DMS 273 treated with DMSO at 0.1 percent for 48 hours (cell line): ENCODE data around the gene DNAI1.
A peak's percentile ranks its signal among the peaks of the same experiment; 100 is the strongest.

Source experiments
- DNase-seq: peaks from one replicate; lab custom pipeline; 2025; lab: John Stamatoyannopoulos, UW

The DNAI1 gene

DNA sequence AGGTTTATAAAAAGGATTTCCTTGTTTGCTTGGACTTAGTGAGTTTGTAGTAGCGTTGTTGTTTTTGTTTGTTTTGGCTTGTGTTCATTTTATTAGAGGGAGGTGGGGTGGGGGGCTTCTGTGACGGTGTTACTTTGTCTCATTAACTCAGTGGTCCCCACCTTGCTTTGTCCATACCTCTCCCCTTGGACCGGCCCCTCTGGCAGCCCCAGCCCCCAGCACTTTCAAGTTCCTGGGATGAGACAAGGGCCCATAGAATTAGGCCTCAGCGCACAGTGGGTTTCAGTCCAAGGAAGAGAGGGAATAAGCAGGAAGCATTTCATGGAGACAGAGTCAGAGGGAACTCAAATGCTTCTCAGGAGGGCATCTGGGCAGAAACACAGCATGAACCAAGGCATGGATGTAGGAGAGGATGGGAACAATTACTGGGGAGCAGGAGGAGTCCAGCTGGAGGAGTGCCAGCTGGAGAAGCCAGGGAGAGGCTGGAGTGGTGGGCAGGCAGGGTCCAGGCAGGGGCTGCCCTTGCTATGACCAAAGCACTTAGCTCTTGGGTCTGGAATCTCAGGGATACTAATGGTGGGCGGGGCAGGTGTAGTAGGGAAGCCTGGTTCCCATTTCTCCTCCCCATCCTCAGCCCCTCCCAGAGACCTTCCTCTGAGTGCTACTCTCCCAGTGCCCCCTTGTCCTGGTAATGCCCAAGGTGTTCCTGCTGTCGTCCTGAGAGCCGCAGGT, 87.7 kb downstream of the DNAI1 start:
- no peak for DNase-seq

DNA sequence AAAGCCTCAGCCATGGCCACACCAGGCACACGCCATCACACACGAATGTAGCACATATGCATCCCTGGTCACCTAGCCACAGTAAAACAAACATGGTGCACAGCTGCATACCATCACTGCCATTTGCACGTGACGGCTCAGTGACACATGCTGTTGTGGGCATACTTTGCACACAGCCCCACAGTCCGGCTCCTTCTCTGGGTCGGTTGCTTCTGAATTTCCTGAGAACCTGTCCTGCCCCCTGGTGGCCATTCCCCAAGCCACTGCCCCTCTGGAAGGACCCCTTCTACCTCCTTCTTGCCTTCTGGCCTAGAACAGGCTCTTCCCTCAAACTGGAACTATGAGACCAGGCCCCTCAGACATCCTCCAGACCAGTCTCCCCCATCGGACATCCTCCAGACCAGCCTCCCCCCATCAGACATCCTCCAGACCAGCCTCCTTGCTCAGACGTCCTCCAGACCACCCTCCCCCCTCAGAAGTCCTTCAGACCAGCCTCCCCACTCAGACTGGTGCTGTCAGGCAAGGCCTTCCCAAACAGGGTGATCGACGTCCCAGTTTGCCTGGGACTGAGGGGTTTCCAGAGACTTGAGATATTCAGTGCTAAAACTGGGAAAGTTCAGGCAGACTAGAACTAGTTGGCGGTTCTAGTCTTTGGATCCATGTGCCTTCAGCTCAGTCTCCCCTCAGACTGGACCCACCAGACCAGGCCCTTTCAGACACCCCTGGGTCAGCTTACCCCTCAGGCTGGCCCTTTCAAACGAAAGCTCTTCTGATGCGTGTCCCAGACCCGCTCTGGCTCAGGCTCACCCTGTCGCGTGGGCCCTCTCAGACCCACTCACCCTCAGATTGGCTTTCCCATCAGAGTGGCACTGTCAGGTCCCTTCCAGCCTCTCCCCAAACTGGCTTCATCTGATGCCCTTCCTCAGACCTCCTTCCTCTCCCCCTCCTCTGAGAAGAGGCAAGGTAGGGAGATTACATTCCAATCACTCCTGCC, 88.5 kb downstream of the DNAI1 start:
- DNase-seq, result no peak

DNA sequence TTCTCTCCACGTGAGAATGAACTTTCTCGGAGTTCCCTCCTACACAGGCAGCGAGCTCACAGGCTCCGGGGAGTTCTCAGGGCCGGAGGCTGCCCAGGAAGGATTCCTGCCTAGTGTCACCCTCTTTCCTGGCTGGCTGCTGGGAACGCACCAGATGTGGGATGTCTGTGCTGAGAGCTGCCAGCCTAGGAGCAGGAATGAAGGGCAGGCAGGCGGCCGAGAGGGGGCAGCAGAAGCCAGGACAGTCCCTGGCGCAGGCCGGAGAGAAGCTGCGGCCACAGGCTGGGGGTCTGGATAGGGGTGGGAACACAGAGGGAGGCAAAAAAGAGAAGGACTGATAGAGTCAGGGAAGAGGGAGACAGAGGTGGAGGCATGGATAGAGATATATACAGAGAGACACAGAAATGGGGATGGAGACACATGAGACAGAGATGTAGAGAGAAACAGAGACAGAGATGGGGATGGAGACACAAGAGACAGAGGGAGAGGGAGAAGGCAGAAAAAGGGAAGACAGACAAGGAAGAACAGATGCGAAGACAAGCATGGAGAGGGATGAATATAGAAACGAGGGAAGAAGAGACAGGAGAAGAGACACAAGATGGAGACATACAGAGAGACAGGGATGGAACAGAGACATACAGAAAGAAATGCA, 89.5 kb downstream of the DNAI1 start:
- DNase-seq, result peak; percentile 32

DNA sequence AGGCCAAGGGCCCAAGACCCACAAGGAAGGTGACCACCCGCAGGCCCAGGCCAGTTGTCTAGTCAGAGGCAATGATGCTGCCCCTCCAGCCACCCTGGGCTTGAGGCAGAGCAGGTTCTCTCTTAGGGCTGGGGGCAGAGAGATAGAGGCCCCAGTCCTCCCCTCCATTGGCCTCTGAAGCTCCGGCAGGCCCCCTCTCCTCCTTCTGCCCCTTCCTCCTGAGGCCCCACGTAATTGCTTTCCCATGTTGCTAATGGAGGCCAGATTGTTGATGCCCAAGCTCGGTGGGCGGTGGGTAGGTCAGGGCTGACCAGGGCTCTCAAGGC, 90.8 kb downstream of the DNAI1 start:
- DNase-seq, result no peak

DNA sequence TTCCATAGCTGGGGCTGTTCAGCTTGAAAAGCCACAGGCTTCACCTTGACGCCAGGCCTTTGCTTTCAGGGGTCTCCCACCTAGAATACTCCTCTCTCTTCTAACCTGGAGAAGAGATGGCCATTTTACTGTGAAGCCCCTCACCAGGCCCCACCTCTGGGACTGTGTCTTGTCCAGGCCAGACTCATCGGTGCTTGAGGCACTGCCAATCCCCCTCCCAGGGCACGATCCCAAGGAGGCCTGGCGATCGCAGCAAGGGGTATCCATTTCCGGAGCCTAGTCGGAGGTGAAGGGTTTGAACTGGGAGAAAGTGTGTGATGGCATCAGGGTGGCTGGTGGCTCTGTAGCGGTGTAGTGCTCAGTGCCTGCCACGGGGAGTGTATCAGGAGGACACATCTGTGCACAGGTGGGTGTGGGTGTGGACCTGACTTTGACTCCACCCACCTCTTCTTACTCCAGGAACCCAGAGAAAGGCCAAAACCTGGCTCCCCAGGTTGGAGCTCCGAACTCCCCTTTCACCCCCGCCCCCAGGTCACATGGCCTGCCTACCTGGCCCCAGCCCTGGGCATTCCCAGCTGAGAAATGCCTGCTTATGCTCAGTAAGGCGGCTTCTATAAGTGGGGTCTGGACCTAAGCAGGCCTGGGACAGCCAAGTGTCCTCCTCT, 91.5 kb downstream of the DNAI1 start:
- no peak for DNase-seq

DNA sequence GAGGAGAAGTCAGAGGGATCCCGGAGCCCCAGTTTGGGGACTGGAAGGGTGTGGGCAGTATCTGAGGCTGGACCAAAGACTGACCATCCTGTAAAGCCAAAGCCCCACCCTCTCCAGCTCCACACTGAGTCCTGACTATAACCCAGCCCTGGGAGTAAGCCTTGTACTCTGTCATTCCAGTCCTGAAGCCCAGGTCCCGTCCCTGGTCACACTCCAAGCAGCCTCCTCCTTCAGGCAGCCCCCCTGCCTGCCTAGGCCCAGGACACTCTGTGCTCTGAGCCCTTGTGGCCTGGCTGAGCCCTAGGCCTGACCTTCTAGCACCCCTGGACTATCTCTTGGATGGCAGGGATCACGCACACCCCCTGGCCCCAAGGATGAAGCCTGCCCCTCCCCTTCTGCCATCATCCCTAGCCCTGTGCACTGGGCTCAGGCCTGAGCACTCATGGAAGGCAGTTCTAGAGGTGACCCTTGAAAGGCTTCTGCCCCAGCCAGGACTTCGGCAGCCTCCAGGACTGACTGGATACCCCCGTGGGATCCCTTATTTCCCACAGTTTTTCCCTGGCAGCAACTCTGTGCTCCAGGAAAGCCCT, 92.2 kb downstream of the DNAI1 start:
- no peak for DNase-seq

DNA sequence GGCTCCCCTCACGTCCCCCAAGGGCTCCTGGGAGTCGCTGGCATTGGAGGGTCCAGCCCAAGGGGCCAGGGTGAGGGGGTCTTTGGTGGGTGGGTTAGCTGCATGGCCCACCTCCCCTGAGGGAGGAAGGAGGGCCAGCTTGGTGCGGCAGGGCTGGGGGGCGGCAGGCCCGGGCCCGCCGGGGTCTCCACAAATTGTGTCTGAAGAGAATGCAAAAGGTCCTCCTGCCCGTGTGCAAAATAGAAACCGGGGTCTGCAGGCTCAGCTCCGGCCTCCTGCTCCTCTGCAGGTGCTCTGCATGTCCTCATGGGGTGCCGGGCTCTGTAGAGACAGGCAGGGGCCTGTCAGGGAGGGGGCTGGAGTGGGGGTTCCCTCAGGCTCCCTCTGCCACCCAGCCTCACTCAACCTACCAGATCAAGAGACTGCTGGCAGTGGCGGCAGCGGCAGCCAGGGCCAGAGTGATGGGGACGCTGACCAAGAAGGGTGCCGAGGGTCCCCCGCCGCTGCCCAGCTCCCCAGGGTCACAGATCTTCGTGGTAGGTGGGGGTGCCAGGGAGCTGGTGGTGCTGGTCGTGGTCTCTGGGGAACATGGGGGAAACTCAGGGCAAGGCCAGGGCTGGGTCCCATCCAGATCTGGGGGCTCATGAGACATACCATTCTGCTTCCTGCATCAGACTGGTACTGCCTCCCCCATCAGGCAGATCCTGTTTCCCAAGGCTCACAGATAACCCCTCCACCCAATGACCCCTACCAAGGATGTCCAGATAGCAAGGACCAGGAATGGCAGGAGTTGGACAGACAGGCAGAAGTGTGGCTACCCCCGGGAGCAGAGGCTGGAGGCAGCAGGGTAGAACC, 93.4 kb downstream of the DNAI1 start:
- DNase-seq, result no peak

DNA sequence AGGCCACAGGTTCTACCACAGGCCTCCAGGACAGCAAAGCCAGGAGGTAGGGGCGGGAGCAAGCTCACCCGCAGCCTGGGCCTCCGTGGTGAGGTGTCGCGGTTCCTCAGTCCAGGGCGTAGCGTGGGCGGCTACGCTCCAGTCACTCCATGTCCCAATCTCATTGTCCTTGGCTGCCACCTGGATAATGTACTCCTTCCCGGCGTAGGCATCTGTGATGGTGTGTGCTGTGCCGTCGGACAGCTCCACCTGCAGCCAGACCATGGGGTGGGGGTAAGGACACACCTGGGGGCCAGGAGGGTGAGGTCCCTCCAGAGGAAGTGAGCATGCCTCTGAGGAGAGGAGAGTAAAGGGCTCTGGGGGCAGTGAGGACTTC, 94.0 kb downstream of the DNAI1 start:
- DNase-seq, result no peak

DNA sequence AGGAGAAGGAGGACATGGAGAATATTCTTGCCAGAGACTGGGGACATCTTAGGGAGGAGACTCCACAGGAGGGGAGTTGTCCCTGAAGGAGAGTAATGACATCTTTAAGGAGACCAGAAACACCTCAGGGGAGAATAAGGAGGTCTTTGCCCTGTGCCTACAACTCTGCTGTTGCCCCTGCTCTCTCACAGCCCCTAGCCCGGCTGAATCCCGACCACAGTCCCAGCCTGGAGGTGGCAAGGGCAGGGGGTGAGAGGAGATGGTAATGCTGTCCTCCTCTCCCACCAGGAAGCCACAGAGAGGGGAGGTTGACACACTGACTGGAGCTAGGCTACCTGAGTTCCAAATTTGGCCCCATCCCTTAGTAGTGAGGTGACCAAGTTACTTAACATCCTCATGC, 94.4 kb downstream of the DNAI1 start:
- no peak for DNase-seq

DNA sequence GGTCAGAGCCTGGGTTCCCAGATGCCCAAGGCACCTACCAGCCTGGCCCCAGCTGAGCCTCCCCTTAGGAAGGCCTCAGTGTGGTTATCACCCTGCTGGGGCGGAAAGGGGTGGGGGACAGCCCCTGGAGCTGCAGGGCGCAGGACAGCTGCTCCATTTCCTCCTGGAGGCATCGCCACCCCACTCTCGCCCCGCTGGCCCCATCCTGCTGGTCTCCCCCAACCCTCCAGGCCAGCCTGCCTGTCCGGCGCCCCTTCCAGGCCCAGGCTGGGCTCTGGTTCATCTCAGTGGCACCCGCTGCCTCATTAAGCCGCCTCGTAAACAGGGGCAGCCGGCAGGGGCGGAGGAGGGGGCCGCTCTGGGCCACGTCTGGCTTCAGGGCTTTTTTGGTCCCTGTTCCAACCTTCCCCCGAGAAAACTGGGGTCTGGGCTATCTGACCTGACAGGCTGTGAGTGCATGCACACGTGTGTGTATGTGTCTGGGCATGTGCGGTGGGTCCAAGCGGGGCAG, 95.0 kb downstream of the DNAI1 start:
- no peak for DNase-seq

DNA sequence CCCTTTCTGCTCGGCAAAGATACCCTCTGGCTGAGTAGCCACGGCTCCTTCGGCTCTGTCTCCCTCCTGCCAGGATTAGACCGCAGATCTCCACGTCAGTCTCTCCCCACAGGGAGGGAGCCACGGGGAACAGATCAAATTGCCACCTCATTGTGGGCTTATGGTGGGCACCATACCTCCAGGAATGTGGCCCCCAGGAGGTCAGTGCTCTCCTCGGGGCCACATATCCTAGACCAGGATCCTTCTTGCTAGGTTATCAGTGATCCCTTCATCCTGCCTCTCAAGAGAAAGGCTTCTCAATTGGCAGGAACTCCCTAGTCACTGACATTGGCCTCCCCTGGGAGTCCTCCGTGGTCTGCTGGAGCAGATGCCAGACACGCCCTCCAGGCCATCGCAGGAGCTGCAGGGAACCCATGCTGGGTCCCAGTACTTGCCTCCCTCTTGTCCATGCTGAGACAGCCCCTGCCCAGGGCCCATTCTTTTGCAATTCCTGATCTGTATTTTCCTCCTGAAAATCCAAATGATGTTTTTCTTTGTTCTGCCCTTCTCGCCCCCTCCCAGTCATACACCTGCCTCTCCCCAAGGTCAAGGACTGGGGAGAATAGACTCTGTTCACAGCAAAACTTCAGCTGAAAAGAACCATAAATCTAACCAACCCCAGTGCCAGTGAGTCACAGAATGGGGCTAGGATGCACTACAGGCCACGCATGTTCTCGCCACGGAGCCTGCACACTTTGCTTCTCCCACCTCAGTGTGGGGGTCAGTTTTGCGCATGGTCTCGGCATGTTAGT, 95.8 kb downstream of the DNAI1 start:
- peak; percentile 26 for DNase-seq

DNA sequence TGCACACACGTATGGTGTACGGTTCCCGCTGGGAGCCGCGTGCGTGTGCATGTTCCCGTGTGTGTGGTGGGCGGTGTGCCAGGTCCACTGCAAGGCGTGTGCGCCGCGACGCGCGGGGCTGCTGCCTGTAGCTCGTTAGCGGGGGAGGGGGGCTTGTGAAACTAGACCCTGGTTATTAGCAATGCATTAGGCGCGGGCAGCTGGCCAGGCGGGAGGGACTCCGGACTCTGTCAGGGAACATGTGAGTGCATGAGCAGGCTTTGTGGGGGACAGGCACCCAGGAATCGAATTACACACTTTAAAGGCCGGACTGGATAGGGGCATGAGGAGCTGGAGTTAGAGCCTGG, 96.4 kb downstream of the DNAI1 start:
- no peak for DNase-seq

DNA sequence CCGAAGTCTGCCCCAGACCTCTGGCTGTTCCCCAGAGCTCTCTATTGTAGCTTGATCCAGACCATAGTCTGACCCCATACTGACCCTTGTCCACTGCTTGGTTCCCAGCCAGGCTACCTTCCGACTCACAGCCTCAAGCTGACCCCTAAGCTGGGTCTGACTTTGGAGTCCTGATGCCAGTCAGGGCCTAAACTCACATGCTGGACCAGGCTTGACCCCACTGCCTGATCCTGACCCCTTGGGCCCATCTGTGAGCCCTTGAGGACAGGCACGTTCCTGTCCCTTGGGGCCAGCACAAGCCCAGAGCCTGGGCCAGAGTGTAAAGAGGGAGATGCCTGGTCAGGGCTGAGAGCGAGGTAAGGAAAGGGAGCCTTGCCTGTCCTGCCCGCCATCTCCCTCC, 96.9 kb downstream of the DNAI1 start:
- DNase-seq, result no peak

DNA sequence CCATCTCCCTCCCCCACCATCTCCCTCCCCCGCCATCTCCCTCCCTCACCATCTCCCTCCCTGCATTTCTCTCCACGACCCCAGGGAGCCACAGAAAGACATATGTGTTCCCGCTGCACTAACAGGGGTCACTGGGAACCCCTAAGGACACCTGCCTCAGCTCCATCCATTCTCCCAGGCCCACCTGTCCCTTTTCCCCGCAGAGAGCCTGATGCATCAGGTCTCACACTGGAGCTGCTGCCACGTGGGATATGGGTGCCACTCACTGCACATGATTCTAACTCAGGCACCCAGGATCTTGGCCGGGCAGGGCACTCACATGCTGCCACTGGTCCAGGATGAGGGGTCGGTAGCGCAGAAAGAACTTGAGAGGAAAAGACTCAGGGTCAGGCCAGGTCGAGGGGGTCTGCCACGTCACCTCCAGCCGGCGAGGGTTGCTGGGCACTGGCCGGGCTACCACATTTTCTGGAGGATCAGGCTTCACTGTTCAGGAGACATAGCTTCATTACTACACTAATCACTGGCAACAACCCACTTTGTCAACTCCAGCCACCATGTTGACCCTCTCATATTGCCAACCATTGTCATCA, 97.4 kb downstream of the DNAI1 start:
- DNase-seq, result no peak

DNA sequence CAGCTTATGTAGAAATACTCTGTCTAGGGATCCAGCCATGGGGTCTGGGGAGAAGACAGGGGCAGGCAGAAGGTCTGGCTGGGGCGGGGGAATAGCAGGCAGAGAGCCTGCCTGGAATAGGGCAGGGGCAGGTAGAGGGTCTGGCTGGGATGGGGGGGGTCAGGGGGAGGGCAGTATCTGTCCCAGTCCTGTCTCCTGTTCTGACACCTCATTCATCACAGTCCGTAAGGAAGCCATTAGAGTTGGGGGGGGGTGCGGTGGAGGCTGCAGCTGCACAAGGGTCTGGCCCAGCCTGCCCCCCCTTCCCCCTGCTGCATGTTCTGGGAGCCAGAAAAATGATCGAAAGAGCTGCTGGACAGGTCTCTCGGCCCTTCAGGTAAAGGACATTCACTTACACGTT, 98.3 kb downstream of the DNAI1 start:
- DNase-seq, result no peak

DNA sequence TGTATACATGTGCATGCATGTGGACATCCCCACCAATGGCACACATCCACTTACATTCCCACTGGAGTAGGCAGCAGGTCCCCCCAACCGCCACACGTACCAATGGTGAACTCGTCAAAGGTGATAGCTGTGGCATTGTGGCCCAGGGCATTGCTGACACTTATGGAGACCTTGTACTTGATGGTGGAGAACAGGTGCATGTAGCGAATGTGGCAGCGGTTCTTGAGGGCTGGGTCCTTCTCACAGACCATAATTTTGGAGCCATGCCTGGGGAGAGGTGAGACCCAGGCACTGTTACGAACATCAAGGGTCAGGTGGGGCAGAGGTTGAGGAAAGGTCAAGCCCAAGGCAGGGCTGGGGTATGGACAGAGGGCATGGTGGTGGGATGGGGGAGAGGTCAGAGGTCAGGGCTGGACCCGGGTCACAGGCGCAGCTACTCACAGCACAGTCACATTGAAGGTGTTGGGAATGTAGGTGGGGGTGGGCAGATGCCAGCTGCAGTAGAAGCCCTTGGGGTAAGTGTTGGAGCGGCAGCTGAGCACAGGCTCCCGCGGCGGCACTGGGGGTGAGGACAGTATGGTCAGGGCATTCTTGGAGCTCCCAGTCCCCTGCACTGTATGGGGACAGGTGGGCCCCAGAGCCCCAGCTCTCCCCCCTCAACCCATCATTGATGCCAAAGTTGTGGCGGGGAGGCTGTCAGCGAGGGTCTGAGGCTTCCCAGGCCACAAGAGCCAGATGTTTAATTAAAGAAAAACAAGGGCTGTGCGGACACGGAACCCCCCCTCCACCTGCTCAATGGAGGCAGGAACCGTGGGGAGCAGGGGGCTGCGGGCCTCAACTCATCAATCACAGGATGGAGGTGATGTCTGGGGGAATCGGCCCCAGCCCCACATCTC, 99.1 kb downstream of the DNAI1 start:
- no peak for DNase-seq

DNA sequence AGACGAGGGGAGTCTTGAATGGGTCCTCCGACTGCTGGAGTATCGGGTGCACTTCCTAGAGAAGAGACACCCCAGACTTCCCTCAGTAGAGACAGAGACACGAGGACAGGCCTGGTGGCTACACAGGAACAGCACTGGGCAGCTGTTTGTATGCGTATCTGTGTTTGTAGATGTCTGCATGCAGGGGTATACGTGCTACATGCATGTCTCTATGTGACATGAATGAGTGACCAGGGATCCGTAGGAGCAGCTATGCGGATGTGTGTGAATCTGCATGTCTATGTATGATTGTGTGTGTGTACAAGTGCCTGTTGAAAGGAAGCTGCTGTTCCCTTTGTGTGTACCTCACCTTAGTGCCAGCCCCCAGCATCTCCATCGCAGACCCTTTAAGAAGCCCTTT, 99.8 kb downstream of the DNAI1 start:
- DNase-seq, result no peak

DNA sequence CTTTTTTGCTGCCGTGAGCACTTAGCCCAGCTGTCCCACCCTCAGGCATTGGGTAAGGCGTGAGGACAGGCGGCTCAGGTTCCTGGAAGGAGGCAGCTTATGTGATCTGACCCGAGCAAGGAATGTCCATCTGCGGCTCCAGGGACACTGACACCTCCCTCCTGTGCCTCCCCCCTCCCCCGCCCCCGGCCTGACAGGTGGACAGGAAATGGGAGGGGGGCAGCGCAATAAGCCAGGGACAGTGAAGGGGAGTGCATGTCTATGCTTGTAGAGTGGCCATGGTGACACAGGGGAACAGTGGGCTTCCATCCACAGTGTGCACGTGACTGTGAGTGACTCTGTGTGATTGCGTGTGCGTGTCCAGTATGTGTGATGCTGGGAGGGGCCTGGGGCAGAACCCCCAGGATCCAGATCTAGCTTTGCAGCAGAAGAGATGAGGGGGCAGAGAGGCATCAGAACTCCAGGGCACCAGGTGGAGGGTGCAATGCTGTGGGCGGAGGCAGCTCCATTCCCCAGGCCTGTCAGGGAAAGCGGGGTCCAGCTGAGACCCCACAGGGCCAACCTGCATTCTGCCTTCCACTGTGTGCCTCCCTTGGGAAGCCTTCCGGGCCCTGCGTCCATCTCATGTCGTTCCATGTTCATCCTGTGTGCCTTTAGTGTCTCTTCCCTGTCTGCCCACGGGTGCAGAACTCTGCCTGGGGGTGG, 100.5 kb downstream of the DNAI1 start:
- no peak for DNase-seq
